ENCODE results near the gene GRM8. TPM values are rescaled to one million over a fixed set of nuclear protein-coding genes. Genes with fewer than 3 reads are reported as not detected.

GRM8 gene
- total and polyA plus RNA-seq, 2 experiments from 2014 or later: 0.92 to 1.3 TPM

DNA sequence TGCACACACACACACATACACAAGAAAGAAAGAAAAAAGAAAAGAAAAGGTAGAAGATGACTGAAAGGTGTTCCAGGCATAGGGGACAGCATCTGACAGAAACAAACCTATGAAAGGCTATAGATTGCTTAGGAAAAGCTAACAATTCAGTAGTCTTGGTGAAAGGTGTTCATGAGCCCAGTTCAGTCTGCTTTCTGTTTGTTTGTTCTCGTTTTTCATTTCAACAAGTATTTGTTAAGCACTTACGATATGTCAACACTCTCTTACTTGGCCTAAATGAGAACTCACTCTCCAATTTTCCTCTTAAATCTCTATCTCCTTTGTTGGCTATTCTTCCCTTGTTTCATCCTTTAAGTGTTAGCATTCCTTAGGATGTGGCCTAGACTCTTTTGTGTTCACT is 133.2 kb downstream of the GRM8 start:
- TF ChIP-seq, protein P1, sequence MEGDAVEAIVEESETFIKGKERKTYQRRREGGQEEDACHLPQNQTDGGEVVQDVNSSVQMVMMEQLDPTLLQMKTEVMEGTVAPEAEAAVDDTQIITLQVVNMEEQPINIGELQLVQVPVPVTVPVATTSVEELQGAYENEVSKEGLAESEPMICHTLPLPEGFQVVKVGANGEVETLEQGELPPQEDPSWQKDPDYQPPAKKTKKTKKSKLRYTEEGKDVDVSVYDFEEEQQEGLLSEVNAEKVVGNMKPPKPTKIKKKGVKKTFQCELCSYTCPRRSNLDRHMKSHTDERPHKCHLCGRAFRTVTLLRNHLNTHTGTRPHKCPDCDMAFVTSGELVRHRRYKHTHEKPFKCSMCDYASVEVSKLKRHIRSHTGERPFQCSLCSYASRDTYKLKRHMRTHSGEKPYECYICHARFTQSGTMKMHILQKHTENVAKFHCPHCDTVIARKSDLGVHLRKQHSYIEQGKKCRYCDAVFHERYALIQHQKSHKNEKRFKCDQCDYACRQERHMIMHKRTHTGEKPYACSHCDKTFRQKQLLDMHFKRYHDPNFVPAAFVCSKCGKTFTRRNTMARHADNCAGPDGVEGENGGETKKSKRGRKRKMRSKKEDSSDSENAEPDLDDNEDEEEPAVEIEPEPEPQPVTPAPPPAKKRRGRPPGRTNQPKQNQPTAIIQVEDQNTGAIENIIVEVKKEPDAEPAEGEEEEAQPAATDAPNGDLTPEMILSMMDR (IDR thresholded peaks at IDR 0.05; ENCODE audit: low read depth, low read length): no peak
- no peak overlapping the region for H3K27ac ChIP-seq
- no peaks in the 10 kb centered on the region for H3K36me3 ChIP-seq
- H3K4me1 ChIP-seq (ENCODE audit: low read depth): no peaks in the 10 kb centered on the region
- no peaks in the 10 kb centered on the region for H3K27me3 ChIP-seq
- no peak overlapping the region for H3K4me3 ChIP-seq
- no peak for DNase-seq (ENCODE audit: low read depth in 1 of 2, low spot score in 1 of 2)
- no peaks in the 10 kb centered on the region for H3K9me3 ChIP-seq (ENCODE audit: low read depth)

DNA sequence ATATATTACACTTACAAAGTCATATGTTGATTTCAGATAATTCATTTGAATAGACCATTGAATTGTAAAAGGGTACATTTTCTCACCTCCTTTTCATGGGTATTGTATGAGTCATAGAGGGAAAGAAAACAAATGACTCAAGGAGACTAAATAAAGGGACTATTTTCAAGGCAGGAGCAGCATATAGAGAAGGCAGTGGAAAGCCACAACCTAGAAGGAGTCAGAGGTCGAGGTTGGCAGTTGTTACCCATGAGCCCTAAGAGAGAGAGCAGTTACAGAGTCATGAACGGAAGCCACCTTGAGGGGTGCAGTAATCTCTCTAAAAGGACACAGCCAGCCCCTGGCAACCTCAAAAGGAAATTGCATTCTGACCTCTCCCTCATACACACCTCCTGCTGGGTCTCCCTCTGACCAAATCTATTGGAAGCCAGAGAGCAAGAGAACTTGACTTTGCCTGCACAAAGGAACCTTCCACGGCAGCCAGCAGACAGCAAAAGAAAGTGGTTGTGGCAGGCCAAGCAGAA is 137.9 kb downstream of the GRM8 start:
- no peak for DNase-seq (ENCODE audit: low read depth in 1 of 2, low spot score in 1 of 2)
- no peaks in the 10 kb centered on the region for H3K4me1 ChIP-seq (ENCODE audit: low read depth)
- no peaks in the 10 kb centered on the region for H3K27me3 ChIP-seq
- H3K36me3 ChIP-seq: no peaks in the 10 kb centered on the region
- no peak overlapping the region for H3K27ac ChIP-seq
- H3K9me3 ChIP-seq (ENCODE audit: low read depth): no peaks in the 10 kb centered on the region
- TF ChIP-seq, protein P1 (IDR thresholded peaks at IDR 0.05; ENCODE audit: low read depth, low read length): no peak
- no peak overlapping the region for H3K4me3 ChIP-seq

DNA sequence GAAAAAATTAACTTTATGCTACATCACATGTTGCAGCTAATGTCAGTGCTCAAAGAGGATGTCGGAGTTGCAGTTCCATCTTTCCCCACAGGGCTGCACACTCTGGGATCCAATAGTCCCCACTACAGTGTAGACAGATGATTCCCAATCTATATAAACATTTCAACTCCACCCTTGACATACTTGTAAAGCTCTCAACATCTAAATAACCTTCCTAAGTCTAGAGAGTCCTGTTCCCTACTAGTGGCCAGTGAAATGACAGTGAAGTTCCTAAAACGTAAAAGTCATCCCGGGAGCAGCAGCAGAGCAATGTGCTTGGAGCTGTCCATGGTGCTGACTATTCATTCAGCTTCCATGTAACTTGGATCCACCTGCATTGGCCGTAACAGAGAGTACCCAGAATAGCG is 145.1 kb downstream of the GRM8 start:
- no peaks in the 10 kb centered on the region for H3K27me3 ChIP-seq
- H3K27ac ChIP-seq: no peak overlapping the region
- no peaks in the 10 kb centered on the region for H3K4me1 ChIP-seq (ENCODE audit: low read depth)
- H3K4me3 ChIP-seq: no peak overlapping the region
- TF ChIP-seq, protein P1 (IDR thresholded peaks at IDR 0.05; ENCODE audit: low read depth, low read length): peak; percentile 40
- DNase-seq (ENCODE audit: low read depth in 1 of 2, low spot score in 1 of 2): peak; percentile 51 to 92
- H3K9me3 ChIP-seq (ENCODE audit: low read depth): no peaks in the 10 kb centered on the region
- H3K36me3 ChIP-seq: no peaks in the 10 kb centered on the region

DNA sequence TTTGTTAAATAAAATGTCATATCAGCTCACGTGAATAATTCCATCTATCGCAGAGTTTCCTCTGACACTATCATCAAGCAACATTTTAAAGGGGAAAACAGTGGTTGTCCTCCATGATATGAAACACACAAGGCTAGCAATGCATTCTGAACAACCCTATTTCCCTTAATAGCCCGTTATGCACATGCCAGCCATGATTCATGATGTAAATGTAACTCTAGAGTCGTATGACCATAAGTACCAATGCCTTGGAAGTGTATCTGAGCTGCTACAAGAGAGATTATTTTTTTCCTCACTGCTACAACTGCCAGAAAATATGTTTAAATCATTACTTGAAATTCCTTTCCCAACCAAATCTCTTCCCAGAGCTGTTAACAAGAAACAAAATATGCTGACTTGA is 159.4 kb downstream of the GRM8 start:
- no peak for DNase-seq (ENCODE audit: low read depth in 1 of 2, low spot score in 1 of 2)
- Histone ChIP-seq H3K9me3 (ENCODE audit: low read depth) (no peaks in the 10 kb centered on the region), H3K4me3 (no peak overlapping the region), H3K27me3 (no peaks in the 10 kb centered on the region), H3K4me1 (ENCODE audit: low read depth) (no peaks in the 10 kb centered on the region), H3K27ac (no peak overlapping the region), H3K36me3 (no peaks in the 10 kb centered on the region)
- TF ChIP-seq, protein P1 (IDR thresholded peaks at IDR 0.05; ENCODE audit: low read depth, low read length): no peak

DNA sequence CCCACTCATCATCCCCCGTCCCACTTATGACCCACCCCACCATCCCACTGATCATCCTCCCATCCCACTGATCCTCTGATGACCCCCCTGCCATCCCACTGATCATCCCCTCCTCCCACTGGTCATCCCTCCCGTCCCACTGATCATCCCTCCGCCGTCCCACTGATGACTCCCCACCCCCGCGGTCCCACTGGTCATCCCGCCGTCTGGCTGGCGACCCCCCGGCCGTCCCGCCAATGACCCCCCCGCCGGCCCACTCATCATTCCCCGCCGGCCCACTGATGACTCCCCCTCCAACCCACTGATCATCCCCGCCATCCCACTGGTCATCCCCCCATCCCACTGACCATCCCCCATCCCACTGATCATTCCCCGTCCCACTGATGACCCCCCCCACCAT is 161.1 kb downstream of the GRM8 start:
- H3K27ac ChIP-seq: no peak overlapping the region
- DNase-seq (ENCODE audit: low read depth in 1 of 2, low spot score in 1 of 2): no peak
- TF ChIP-seq, protein P1 (IDR thresholded peaks at IDR 0.05; ENCODE audit: low read depth, low read length): no peak
- H3K27me3 ChIP-seq: no peaks in the 10 kb centered on the region
- no peak overlapping the region for H3K4me3 ChIP-seq
- H3K4me1 ChIP-seq (ENCODE audit: low read depth): no peaks in the 10 kb centered on the region
- H3K9me3 ChIP-seq (ENCODE audit: low read depth): no peaks in the 10 kb centered on the region
- H3K36me3 ChIP-seq: no peaks in the 10 kb centered on the region

DNA sequence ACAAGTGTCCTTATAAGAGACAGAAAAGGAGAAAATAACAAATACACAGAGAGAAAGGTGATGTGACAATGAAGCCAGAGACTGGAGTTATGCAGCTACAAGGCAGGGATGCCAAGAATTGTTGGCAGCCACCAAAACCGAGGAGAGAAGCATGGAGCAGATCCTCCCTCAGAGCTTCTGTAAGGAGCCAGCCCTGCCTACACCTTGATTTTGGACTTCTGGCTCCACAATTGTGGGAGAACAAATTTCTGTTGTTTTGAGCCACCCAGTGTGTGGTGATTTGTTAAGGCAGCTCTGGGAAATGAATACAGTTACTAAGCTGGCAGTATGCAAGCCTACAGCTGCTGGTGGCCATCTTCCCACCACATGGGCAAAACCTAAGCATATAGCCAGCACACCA is 163.6 kb downstream of the GRM8 start:
- Histone ChIP-seq H3K27me3 (no peaks in the 10 kb centered on the region), H3K4me1 (ENCODE audit: low read depth) (no peaks in the 10 kb centered on the region), H3K36me3 (no peaks in the 10 kb centered on the region), H3K27ac (no peak overlapping the region), H3K4me3 (no peak overlapping the region), H3K9me3 (ENCODE audit: low read depth) (no peaks in the 10 kb centered on the region)
- TF ChIP-seq, protein P1 (IDR thresholded peaks at IDR 0.05; ENCODE audit: low read depth, low read length): no peak
- no peak for DNase-seq (ENCODE audit: low read depth in 1 of 2, low spot score in 1 of 2)
